CD4-positive, alpha-beta T cell treated with Interleukin-21 for 1 hour (primary cell): ENCODE measurements around the gene ANKRD10.

Source experiments
- DNase-seq: peaks from one replicate; pipeline ENCODE4 v3.0.0-alpha.2; 2020

Gene ANKRD10

GRCh38 chr13:110944968-110945927 lies 30.4 kb upstream of the ANKRD10 start:
- no peak for DNase-seq

GRCh38 chr13:110944121-110944967 lies 29.5 kb upstream of the ANKRD10 start:
- no peak for DNase-seq

GRCh38 chr13:110942248-110942981 lies 27.5 kb upstream of the ANKRD10 start:
- DNase-seq: no peak

- DNase-seq: no peak
Observed at GRCh38 chr13:110938662-110939421, 24.0 kb upstream of the ANKRD10 start.

- DNase-seq: no peak
Observed at GRCh38 chr13:110937511-110938285, 22.8 kb upstream of the ANKRD10 start.

- no peak for DNase-seq
Observed at GRCh38 chr13:110936519-110936918, 21.6 kb upstream of the ANKRD10 start.

- DNase-seq: no peak
Observed at GRCh38 chr13:110932588-110932987, 17.7 kb upstream of the ANKRD10 start.

GRCh38 chr13:110929104-110929777 lies 14.4 kb upstream of the ANKRD10 start:
- DNase-seq: no peak

- peak; percentile 23 for DNase-seq
Observed at GRCh38 chr13:110925023-110925612, 10.2 kb upstream of the ANKRD10 start.

GRCh38 chr13:110924639-110924934 lies 9.7 kb upstream of the ANKRD10 start:
- DNase-seq: no peak

- DNase-seq: no peak
Observed at GRCh38 chr13:110923777-110924638, 9.1 kb upstream of the ANKRD10 start.

- DNase-seq: no peak
Observed at GRCh38 chr13:110923086-110923485, 8.2 kb upstream of the ANKRD10 start.

GRCh38 chr13:110922506-110922905 lies 7.6 kb upstream of the ANKRD10 start:
- DNase-seq: no peak

- no peak for DNase-seq
Observed at GRCh38 chr13:110921695-110922094, 6.8 kb upstream of the ANKRD10 start.

GRCh38 chr13:110921209-110921608 lies 6.3 kb upstream of the ANKRD10 start:
- no peak for DNase-seq

- no peak for DNase-seq
Observed at GRCh38 chr13:110920038-110920437, 5.2 kb upstream of the ANKRD10 start.

- peak; percentile 14 for DNase-seq
Observed at GRCh38 chr13:110916301-110917142, 1.7 kb upstream of the ANKRD10 start.

GRCh38 chr13:110915874-110916206 lies 971 bp upstream of the ANKRD10 start:
- no peak for DNase-seq
